Lung (tissue), 12 donors: ENCODE results near the gene IL3. TPM values are rescaled to one million over a fixed set of nuclear protein-coding genes. Genes with fewer than 3 reads are reported as not detected.

Experiments used
- ATAC-seq: fragments of 200-7000 bp; cut with Tn5 transposase; one replicate; pipeline ENCODE4 v1.9.1; 2020; ENCODE audit warnings: moderate number of reproducible peaks; ENCODE audit not compliant: insufficient read depth, low FRiP score
- DNase-seq, 3 donors: peaks; one replicate each; pipeline ENCODE4 v3.0.0-alpha.2; 2013 to 2017
- H3K27ac ChIP-seq, 2 donors: one replicate each; pipeline ENCODE4 v1.5.1; 2013; ENCODE audit warnings: mild to moderate bottlenecking in 2 of 2, moderate library complexity in 2 of 2, control low read depth in 1 of 2, inconsistent platforms in 1 of 2, low read depth in 1 of 2, low read length in 1 of 2
- H3K27me3 ChIP-seq, 3 donors: one replicate each; pipeline ENCODE4 v1.5.1; 2013; ENCODE audit warnings: low read length in 2 of 3; ENCODE audit not compliant: control insufficient read depth in 3 of 3, insufficient read depth in 3 of 3
- H3K36me3 ChIP-seq, 4 donors: one replicate each; pipeline ENCODE4 v1.5.1; 2013; ENCODE audit warnings: low read length in 4 of 4, mild to moderate bottlenecking in 1 of 4, moderate library complexity in 1 of 4; ENCODE audit not compliant: control insufficient read depth in 4 of 4, insufficient read depth in 4 of 4
- H3K4me1 ChIP-seq, 5 donors: one replicate each; pipeline ENCODE4 v1.5.1; 2013; ENCODE audit warnings: low read length in 5 of 5, mild to moderate bottlenecking in 2 of 5, moderate library complexity in 1 of 5; ENCODE audit not compliant: control insufficient read depth in 5 of 5, insufficient read depth in 5 of 5
- H3K4me3 ChIP-seq: one replicate; pipeline ENCODE4 v1.5.1; 2013; ENCODE audit warnings: mild to moderate bottlenecking, control low read depth, moderate library complexity
- H3K9ac ChIP-seq, 2 donors: one replicate each; pipeline ENCODE4 v1.5.1; 2013; ENCODE audit warnings: low read length in 2 of 2, control low read depth in 1 of 2; ENCODE audit not compliant: insufficient read depth in 1 of 2
- H3K9me3 ChIP-seq, 4 donors: one replicate each; pipeline ENCODE4 v1.5.1; 2013; ENCODE audit warnings: low read length in 3 of 4, mild to moderate bottlenecking in 1 of 4, moderate library complexity in 1 of 4; ENCODE audit not compliant: control insufficient read depth in 4 of 4, insufficient read depth in 3 of 4
- CTCF ChIP-seq: IDR thresholded peaks from 2 replicates; pipeline ENCODE4 v1.5.1; 2012; ENCODE audit warnings: mild to moderate bottlenecking; ENCODE audit errors: control extremely low read depth, extremely low read depth
- WGBS, 2 donors: extraction: QIAGEN DNeasy Blood & Tissue Kit; methylation state at CpG; one replicate each; pipeline ENCODE4 v1.1.7; 2013; 5-methylcytosine and 5-hydroxymethylcytosine counted together
- polyA plus RNA-seq, 2 donors: library from polyadenylated mRNA; stranded (reverse); fragments of 200-250 nt; gene quantifications; one replicate each; pipeline ENCODE4 v1.2.1, GENCODE V29; 2013
- total RNA-seq, 2 donors: library from RNA; depleted of rRNA in 1 of 2; stranded (reverse); fragments of >200 nt in 1 of 2; gene quantifications; one replicate each; pipeline ENCODE4 v1.2.1, GENCODE V29; 2014 to 2021
- donor health status: control.
- donor health status: control.
- donor health status: Bipolar disorder and iron deficiency.
- donor health status: healthy.
- donor health status: DM: yes; HTN: yes; CAD: no.

Gene IL3
- total and polyA plus RNA-seq, 4 donors, result not detected

GRCh38 chr5:132024117-132024435 lies 36.4 kb upstream of the IL3 start:
- peaks cover 0 to 3% (median 0%) of the 10 kb centered on the region in 4 donors for H3K9me3 ChIP-seq
- H3K27ac ChIP-seq, result no peak overlapping the region
- peaks cover 0 to 3% (median 0%) of the 10 kb centered on the region in 5 donors for H3K4me1 ChIP-seq
- ATAC-seq, result no peak
- TF ChIP-seq CTCF, result no peak
- no peaks in the 10 kb centered on the region for H3K36me3 ChIP-seq
- no peak overlapping the region for H3K9ac ChIP-seq
- no peak for DNase-seq
- no peak overlapping the region for H3K4me3 ChIP-seq
- 62 to 74% methylated on average over 4 of the region's 4 CpGs for WGBS, 2 donors
- peaks cover 0 to 5% (median 0%) of the 10 kb centered on the region in 3 donors for H3K27me3 ChIP-seq

GRCh38 chr5:132024789-132025402 lies 35.6 kb upstream of the IL3 start:
- ATAC-seq, result no peak

GRCh38 chr5:132025403-132025971 lies 35.0 kb upstream of the IL3 start:
- peaks cover 0 to 3% (median 0%) of the 10 kb centered on the region in 5 donors for H3K4me1 ChIP-seq
- H3K9me3 ChIP-seq, result peaks cover 0 to 3% (median 0%) of the 10 kb centered on the region in 4 donors
- no peak overlapping the region for H3K9ac ChIP-seq
- no peak for TF ChIP-seq CTCF
- H3K36me3 ChIP-seq, result no peaks in the 10 kb centered on the region
- H3K27me3 ChIP-seq, result peaks cover 0 to 8% (median 0%) of the 10 kb centered on the region in 3 donors
- H3K27ac ChIP-seq, result no peak overlapping the region
- no peak for DNase-seq
- no peak for ATAC-seq
- 90 to 96% methylated on average over 7 of the region's 7 CpGs for WGBS, 2 donors
- no peak overlapping the region for H3K4me3 ChIP-seq

More at GRCh38 chr5:132024789-132025402, 35.6 kb upstream of the IL3 start:
- Histone ChIP-seq H3K9me3 (peaks cover 0 to 3% (median 0%) of the 10 kb centered on the region in 4 donors), H3K4me1 (peaks cover 0 to 3% (median 0%) of the 10 kb centered on the region in 5 donors), H3K27me3 (peaks cover 0 to 8% (median 0%) of the 10 kb centered on the region in 3 donors), H3K36me3 (no peaks in the 10 kb centered on the region), H3K27ac (no peak overlapping the region), H3K9ac (no peak overlapping the region), H3K4me3 (no peak overlapping the region)
- WGBS, 2 donors, result 59 to 74% methylated on average over 8 of the region's 8 CpGs
- no peak for DNase-seq
- TF ChIP-seq CTCF, result no peak
